Thyroid gland (tissue), 4 donors: Measurements from ENCODE around the gene TEX11. TPM values are rescaled to one million over a fixed set of nuclear protein-coding genes. Genes with fewer than 3 reads are reported as not detected.
"Not testable (repeated sequence)": the region's sequence is repeated elsewhere in the genome, so short reads cannot be mapped to it uniquely, and the experiment has no call there.

Experiments
- DNase-seq, 2 donors: peaks; one replicate each; pipeline ENCODE4 v3.0.0-alpha.2; 2019
- H3K27ac ChIP-seq, 3 donors: fragments of 200-600 bp; sonication (generic); 1 replicate in 2 of 3; 2 replicates in 1 of 3; pipeline ENCODE4 v1.5.1; 2016 to 2019; ENCODE audit warnings: mild to moderate bottlenecking in 1 of 3, moderate library complexity in 1 of 3
- H3K27me3 ChIP-seq: fragments of 200-600 bp; sonication (generic); one replicate; pipeline ENCODE4 v1.5.1; 2019
- H3K36me3 ChIP-seq, 2 donors: fragments of 200-600 bp; sonication (generic); one replicate each; pipeline ENCODE4 v1.5.1; 2016 to 2019
- H3K4me1 ChIP-seq, 2 donors: fragments of 200-600 bp; sonication (generic); one replicate each; pipeline ENCODE4 v1.5.1; 2017 to 2019
- H3K4me3 ChIP-seq, 3 donors: fragments of 200-600 bp; sonication (generic); replicated peaks in 1 of 3; 1 replicate in 2 of 3; 2 replicates in 1 of 3; pipeline ENCODE4 v1.5.1; 2016; ENCODE audit warnings: mild to moderate bottlenecking in 1 of 3
- H3K9me3 ChIP-seq: fragments of 200-600 bp; sonication (generic); one replicate; pipeline ENCODE4 v1.5.1; 2017
- POLR2A ChIP-seq, 2 donors: fragments of 450-650 bp; IDR thresholded peaks; one replicate each; pipeline ENCODE4 v1.6.1; 2017; ENCODE audit warnings: antibody characterized with exemption in 2 of 2, mild to moderate bottlenecking in 2 of 2, moderate library complexity in 1 of 2
- WGBS, 2 donors: methylation state at CpG; one replicate each; pipeline ENCODE4 v1.1.5; 2017; 5-methylcytosine and 5-hydroxymethylcytosine counted together
- intact Hi-C: fragments of 100-400 bp; cut with DNase I; formaldehyde crosslinking; loops from one replicate; pipeline ENCODE4 v1.15.1; 2023
- total RNA-seq, 4 donors: library from RNA; depleted of rRNA; stranded (reverse); fragments of >200 nt; gene quantifications; one replicate each; pipeline ENCODE4 v1.2.3, GENCODE V29; 2016
- TF ChIP-seq, protein P1 (sequence below), 6 experiments: fragments of 200-600 bp in 3 of 6; fragments of 450-650 bp in 3 of 6; sonication (generic) in 3 of 6; IDR thresholded peaks; one replicate each; pipeline ENCODE4 v1.5.1; 2016 to 2019; ENCODE audit warnings: antibody characterized with exemption in 6 of 6, mild to moderate bottlenecking in 2 of 6, inconsistent platforms in 1 of 6, moderate library complexity in 1 of 6

The TEX11 gene
- total RNA-seq, 4 donors from 2014 or later: not detected

DNA sequence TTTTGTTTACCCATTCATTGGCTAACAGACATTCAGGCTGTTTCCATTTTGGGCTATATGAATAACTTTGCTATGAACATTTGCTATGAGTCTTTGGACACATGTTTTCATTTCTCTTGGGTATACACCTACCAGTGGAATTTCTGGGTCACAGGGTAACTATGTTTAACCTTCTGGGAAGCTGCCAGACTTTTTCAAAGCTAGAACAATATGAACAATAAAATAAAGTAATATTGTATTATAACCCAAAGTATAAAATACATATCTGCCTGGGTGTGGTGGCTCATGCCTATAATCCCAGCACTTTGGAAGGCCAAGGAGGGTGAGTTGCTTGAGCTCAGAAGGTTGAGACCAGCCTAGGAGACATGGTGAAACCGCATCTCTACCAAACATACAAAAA is 373.3 kb downstream of the TEX11 start:
- DNase-seq: no peak
- no peak overlapping the region for H3K27ac ChIP-seq
- WGBS, 2 donors: 91 to 100% methylated on average over 1 of the region's 1 CpG
- H3K4me3 ChIP-seq: no peak overlapping the region
- no peaks in the 10 kb centered on the region for H3K27me3 ChIP-seq
- H3K36me3 ChIP-seq: no peaks in the 10 kb centered on the region
- H3K4me1 ChIP-seq: no peaks in the 10 kb centered on the region
- no peaks in the 10 kb centered on the region for H3K9me3 ChIP-seq
- intact Hi-C loops: no loop called here
- TF ChIP-seq, protein P1, sequence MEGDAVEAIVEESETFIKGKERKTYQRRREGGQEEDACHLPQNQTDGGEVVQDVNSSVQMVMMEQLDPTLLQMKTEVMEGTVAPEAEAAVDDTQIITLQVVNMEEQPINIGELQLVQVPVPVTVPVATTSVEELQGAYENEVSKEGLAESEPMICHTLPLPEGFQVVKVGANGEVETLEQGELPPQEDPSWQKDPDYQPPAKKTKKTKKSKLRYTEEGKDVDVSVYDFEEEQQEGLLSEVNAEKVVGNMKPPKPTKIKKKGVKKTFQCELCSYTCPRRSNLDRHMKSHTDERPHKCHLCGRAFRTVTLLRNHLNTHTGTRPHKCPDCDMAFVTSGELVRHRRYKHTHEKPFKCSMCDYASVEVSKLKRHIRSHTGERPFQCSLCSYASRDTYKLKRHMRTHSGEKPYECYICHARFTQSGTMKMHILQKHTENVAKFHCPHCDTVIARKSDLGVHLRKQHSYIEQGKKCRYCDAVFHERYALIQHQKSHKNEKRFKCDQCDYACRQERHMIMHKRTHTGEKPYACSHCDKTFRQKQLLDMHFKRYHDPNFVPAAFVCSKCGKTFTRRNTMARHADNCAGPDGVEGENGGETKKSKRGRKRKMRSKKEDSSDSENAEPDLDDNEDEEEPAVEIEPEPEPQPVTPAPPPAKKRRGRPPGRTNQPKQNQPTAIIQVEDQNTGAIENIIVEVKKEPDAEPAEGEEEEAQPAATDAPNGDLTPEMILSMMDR (IDR thresholded peaks at IDR 0.05): no peak
- TF ChIP-seq POLR2A (IDR thresholded peaks at IDR 0.05): no peak

DNA sequence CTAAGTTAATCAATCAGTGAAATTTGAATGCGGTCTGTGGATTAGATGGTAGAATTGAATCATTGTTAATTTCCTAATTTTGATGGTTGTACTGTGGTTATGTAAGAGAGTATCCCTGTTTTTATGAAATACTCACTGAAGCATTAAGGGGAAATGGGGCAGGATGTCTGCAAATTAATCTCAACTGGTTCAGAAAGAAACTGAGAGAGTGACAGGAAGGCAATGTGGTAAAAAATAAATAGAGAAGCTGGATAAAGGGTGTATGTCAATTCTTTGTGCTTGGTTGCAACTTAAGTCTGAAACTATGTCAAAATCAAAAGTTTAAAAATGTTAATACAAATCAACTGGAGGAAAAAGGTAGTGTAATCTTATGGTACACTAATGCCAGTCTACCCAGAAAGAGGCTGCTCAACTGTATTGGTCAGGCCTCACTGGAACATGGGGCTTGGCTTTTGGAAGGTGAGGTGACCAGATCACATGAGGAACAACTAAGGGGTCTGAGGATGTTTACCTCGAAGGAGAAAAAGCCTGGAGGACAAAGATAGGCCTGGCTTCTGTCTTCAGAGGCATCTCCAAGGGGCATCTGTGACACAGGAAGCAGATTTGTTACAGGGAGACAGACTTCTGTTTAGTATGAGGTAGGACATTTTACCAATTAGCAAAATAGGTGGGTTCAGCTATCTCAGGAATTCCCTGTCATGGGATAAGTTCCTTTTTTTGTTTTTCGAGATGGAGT is 380.7 kb downstream of the TEX11 start:
- intact Hi-C loops: no loop called here
- H3K9me3 ChIP-seq: no peaks in the 10 kb centered on the region
- 70 to 88% methylated on average over 3 of the region's 3 CpGs for WGBS, 2 donors
- no peaks in the 10 kb centered on the region for H3K36me3 ChIP-seq
- no peak overlapping the region for H3K27ac ChIP-seq
- TF ChIP-seq POLR2A (IDR thresholded peaks at IDR 0.05): no peak
- TF ChIP-seq, protein P1 (IDR thresholded peaks at IDR 0.05): no peak
- H3K4me3 ChIP-seq: no peak overlapping the region
- no peak for DNase-seq
- H3K27me3 ChIP-seq: no peaks in the 10 kb centered on the region
- no peaks in the 10 kb centered on the region for H3K4me1 ChIP-seq

DNA sequence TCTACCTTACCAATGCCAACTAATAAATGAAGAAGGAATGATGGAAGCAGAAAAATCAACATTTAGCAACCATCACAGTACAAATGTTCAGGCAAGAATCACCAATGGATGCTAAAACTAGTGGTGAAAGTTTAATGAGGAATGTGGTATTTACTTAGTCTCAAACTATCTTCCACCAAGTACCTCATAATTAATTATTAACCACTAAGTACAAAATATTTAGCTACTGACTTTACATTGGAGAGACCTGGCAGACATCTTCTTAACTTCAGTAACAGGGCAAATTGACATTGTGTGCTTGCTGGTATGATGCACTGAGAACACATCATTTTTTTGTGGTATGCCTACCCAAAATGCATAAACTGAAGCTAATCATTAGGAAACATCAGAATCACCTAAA is 381.5 kb downstream of the TEX11 start:
- no peaks in the 10 kb centered on the region for H3K9me3 ChIP-seq
- H3K27ac ChIP-seq: no peak overlapping the region
- no peak for DNase-seq
- no peaks in the 10 kb centered on the region for H3K27me3 ChIP-seq
- no peak overlapping the region for H3K4me3 ChIP-seq
- TF ChIP-seq, protein P1 (IDR thresholded peaks at IDR 0.05): no peak
- no peak for TF ChIP-seq POLR2A (IDR thresholded peaks at IDR 0.05)
- intact Hi-C loops: no loop called here
- H3K4me1 ChIP-seq: no peaks in the 10 kb centered on the region
- no peaks in the 10 kb centered on the region for H3K36me3 ChIP-seq

DNA sequence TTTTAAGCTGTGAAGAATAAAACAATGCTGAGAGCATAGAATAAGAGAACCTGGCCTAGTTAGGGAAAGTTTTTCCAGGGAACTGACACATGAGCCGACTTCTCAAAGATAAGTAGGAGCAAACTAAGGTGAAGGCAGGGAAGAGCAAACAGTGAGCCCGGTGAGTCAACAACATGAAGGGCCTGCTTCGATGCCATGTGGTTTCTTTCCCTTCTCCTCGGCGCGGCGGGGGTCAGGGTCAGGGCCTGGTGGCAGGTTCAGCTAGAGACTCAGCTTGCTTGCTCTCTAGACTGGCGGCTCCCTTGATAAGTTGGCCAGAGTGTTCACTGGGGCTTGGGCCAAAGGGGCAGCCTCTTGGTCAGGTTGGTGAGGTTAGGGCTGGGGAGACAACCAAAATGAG is 382.8 kb downstream of the TEX11 start:
- Histone ChIP-seq H3K27ac (no peak overlapping the region), H3K9me3 (no peaks in the 10 kb centered on the region), H3K36me3 (no peaks in the 10 kb centered on the region), H3K4me1 (no peaks in the 10 kb centered on the region), H3K4me3 (no peak overlapping the region), H3K27me3 (no peaks in the 10 kb centered on the region)
- intact Hi-C loops: no loop called here
- DNase-seq: no peak
- WGBS, 2 donors: 51 to 52% methylated on average over 4 to 8 of the region's 8 CpGs
- no peak for TF ChIP-seq POLR2A (IDR thresholded peaks at IDR 0.05)
- TF ChIP-seq, protein P1 (IDR thresholded peaks at IDR 0.05): no peak

DNA sequence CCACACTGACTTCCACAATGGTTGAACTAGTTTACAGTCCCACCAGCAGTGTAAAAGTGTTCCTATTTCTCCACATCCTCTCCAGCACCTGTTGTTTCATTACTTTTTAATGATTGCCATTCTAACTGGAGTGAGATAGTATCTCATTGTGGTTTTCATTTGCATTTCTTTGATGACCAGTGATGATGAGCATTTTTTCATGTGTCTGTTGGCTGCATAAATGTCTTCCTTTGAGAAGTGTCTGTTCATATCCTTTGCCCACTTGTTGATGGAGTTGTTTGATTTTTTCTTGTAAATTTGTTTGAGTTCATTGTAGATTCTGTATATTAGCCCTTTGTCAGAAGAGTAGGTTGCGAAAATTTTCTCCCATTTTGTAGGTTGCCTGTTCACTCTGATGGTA is 392.8 kb downstream of the TEX11 start:
- H3K36me3 ChIP-seq, H3K27me3 ChIP-seq, H3K27ac ChIP-seq, H3K4me3 ChIP-seq, DNase-seq, H3K4me1 ChIP-seq, H3K9me3 ChIP-seq, intact Hi-C loops: not testable (repeated sequence)
- WGBS, 2 donors: 94 to 95% methylated on average over 1 of the region's 1 CpG

DNA sequence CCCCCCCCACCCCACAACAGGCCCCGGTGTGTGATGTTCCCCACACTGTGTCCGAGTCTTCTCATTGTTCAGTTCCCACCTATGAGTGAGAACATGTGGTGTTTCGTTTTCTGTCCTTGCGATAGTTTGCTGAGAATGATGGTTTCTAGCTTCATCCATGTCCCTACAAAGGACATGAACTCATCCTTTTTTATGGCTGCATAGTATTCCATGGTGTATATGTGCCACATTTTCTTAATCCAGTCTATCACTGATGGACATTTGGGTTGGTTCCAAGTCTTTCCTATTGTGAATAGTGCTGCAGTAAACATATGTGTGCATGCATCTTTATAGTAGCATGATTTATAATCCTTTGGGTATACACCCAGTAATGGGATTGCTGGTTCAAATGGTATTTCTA is 393.2 kb downstream of the TEX11 start:
- H3K4me1 ChIP-seq, H3K27ac ChIP-seq, DNase-seq, H3K27me3 ChIP-seq, H3K36me3 ChIP-seq, H3K9me3 ChIP-seq, intact Hi-C loops, H3K4me3 ChIP-seq: not testable (repeated sequence)
- WGBS, 2 donors: 92 to 95% methylated on average over 4 of the region's 4 CpGs
